ENCODE measurements around the gene TRIO. TPM values are rescaled to one million over a fixed set of nuclear protein-coding genes. Genes with fewer than 3 reads are reported as not detected.

Gene TRIO
- total and polyA plus RNA-seq, 2 experiments from 2014 or later, result 18.5 to 78.2 TPM

DNA sequence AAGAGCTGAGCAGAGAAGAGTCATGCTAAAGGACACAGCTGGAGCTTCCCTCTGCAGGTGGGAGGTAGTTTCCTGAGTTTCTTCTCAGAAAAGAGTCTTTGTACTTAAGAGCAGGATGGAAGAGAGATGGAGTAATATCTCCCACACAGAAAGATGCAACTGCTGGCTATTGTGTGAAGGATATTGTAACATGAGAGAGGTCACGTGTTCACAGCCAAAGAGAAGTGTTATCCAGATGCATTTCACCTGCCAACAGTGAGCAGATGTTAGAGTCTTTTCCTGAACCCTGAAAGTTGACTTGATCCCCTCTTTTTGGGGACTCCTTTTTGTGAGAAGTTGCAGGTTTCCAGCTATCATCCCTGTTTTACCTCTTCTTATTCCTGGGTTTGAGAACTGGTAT lies 14.0 kb upstream of the TRIO start:
- no peaks in the 10 kb centered on the region for H3K9me2 ChIP-seq (replicated peaks; ENCODE audit: insufficient read depth)
- TF ChIP-seq EZH2phosphoT487 (IDR thresholded peaks at IDR 0.05; ENCODE audit: low read depth, severe bottlenecking, unreplicated experiment), result no peak
- TF ChIP-seq, protein P1, sequence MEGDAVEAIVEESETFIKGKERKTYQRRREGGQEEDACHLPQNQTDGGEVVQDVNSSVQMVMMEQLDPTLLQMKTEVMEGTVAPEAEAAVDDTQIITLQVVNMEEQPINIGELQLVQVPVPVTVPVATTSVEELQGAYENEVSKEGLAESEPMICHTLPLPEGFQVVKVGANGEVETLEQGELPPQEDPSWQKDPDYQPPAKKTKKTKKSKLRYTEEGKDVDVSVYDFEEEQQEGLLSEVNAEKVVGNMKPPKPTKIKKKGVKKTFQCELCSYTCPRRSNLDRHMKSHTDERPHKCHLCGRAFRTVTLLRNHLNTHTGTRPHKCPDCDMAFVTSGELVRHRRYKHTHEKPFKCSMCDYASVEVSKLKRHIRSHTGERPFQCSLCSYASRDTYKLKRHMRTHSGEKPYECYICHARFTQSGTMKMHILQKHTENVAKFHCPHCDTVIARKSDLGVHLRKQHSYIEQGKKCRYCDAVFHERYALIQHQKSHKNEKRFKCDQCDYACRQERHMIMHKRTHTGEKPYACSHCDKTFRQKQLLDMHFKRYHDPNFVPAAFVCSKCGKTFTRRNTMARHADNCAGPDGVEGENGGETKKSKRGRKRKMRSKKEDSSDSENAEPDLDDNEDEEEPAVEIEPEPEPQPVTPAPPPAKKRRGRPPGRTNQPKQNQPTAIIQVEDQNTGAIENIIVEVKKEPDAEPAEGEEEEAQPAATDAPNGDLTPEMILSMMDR (IDR thresholded peaks at IDR 0.05; ENCODE audit: poor library complexity), result no peak
- TF ChIP-seq EZH2 (IDR thresholded peaks at IDR 0.05; ENCODE audit: borderline replicate concordance), result no peak
- no peak overlapping the region for H3K4me3 ChIP-seq
- no peak overlapping the region for H3K4me2 ChIP-seq
- H2AFZ ChIP-seq, result no peak overlapping the region
- H3K4me1 ChIP-seq (ENCODE audit: insufficient read depth), result no peaks in the 10 kb centered on the region
- H3K27me3 ChIP-seq, result no peaks in the 10 kb centered on the region
- H3K27ac ChIP-seq, result no peak overlapping the region
- WGBS (ENCODE audit: low lambda C conversion rate, missing lambda C conversion rate), result 78% methylated on average over 1 of the region's 1 CpG
- H3K79me2 ChIP-seq, result no peaks in the 10 kb centered on the region
- H3K9me3 ChIP-seq (ENCODE audit: low read depth), result no peaks in the 10 kb centered on the region
- no peak for DNase-seq (ENCODE audit: low spot score)
- no peaks in the 10 kb centered on the region for H3K36me3 ChIP-seq (replicated peaks; ENCODE audit: insufficient read depth, low read depth)
- H4K20me1 ChIP-seq (ENCODE audit: insufficient read depth, poor library complexity, severe bottlenecking), result no peaks in the 10 kb centered on the region

DNA sequence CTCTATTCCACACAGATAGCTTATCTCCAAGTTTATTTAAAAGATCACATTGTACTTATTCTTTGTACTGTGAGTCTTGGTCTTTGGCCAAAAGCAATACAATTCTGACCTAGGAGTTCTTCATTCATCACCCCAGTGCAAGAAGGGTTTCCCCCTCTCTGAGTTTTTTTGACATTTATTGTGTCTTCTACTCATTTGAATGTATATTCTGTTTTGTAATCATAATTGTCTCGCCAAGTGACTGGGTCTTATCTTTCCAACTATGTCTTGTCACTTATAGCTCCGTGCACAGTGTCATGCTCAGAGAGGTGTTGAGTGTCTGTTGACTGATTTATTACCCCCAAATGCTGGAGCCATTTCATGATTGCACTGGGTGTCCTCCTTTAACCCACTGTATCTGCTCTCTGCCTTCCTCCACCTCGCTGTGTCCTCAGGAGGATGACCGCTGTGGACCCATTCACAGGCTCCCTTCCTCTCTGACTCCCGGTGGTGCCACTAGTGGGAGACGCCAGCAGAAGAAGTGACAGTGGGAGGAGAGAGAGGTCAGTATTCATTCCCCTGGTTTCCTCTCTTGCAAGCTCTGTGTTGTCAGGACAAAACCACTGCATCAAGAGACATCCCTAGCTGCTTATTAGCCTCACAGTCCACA lies 11.2 kb upstream of the TRIO start:
- 46% methylated on average over 6 of the region's 6 CpGs for WGBS (ENCODE audit: low lambda C conversion rate, missing lambda C conversion rate)
- no peak overlapping the region for H2AFZ ChIP-seq
- H4K20me1 ChIP-seq (ENCODE audit: insufficient read depth, poor library complexity, severe bottlenecking), result no peaks in the 10 kb centered on the region
- H3K27ac ChIP-seq, result no peak overlapping the region
- no peaks in the 10 kb centered on the region for H3K4me1 ChIP-seq (ENCODE audit: insufficient read depth)
- H3K27me3 ChIP-seq, result no peaks in the 10 kb centered on the region
- no peaks in the 10 kb centered on the region for H3K36me3 ChIP-seq (replicated peaks; ENCODE audit: insufficient read depth, low read depth)
- no peaks in the 10 kb centered on the region for H3K9me3 ChIP-seq (ENCODE audit: low read depth)
- DNase-seq (ENCODE audit: low spot score), result no peak
- no peak overlapping the region for H3K4me3 ChIP-seq
- no peaks in the 10 kb centered on the region for H3K9me2 ChIP-seq (replicated peaks; ENCODE audit: insufficient read depth)
- H3K4me2 ChIP-seq, result peak overlapping the region; percentile 22
- H3K79me2 ChIP-seq, result no peaks in the 10 kb centered on the region
- no peak for TF ChIP-seq EZH2phosphoT487 (IDR thresholded peaks at IDR 0.05; ENCODE audit: low read depth, severe bottlenecking, unreplicated experiment)
- TF ChIP-seq EZH2 (IDR thresholded peaks at IDR 0.05; ENCODE audit: borderline replicate concordance), result no peak
- TF ChIP-seq, protein P1 (IDR thresholded peaks at IDR 0.05; ENCODE audit: poor library complexity), result no peak

DNA sequence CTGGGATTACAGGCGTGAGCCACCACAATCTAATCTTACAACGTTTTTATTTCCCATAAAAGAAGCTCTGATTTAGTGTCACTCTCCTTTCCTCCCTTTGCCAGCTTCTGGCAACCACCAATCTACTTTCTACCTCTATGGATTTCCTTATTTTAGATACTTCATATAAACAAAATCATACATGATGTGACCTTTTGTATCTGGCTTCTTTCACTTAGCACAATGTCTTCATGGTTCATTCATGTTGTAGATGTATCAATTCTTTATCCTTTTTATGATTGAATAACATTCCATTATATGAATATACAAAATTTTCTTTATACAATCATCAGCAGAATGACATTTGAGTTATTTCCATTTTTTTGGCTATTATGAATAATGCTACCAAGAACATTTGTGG lies 9.7 kb upstream of the TRIO start:
- Histone ChIP-seq H3K27ac (no peak overlapping the region), H4K20me1 (ENCODE audit: insufficient read depth, poor library complexity, severe bottlenecking) (no peaks in the 10 kb centered on the region), H3K9me2 (replicated peaks; ENCODE audit: insufficient read depth) (no peaks in the 10 kb centered on the region), H2AFZ (no peak overlapping the region), H3K79me2 (no peaks in the 10 kb centered on the region), H3K4me3 (no peak overlapping the region), H3K36me3 (replicated peaks; ENCODE audit: insufficient read depth, low read depth) (no peaks in the 10 kb centered on the region), H3K27me3 (peaks cover 7% of the 10 kb centered on the region), H3K9me3 (ENCODE audit: low read depth) (no peaks in the 10 kb centered on the region), H3K4me1 (ENCODE audit: insufficient read depth) (no peaks in the 10 kb centered on the region), H3K4me2 (no peak overlapping the region)
- no peak for DNase-seq (ENCODE audit: low spot score)
- TF ChIP-seq, protein P1 (IDR thresholded peaks at IDR 0.05; ENCODE audit: poor library complexity), result no peak
- TF ChIP-seq EZH2phosphoT487 (IDR thresholded peaks at IDR 0.05; ENCODE audit: low read depth, severe bottlenecking, unreplicated experiment), result no peak
- TF ChIP-seq EZH2 (IDR thresholded peaks at IDR 0.05; ENCODE audit: borderline replicate concordance), result no peak
- WGBS (ENCODE audit: low lambda C conversion rate, missing lambda C conversion rate), result 77% methylated on average over 2 of the region's 2 CpGs
